ENCODE results near the gene ACTL8.

The ACTL8 gene

GRCh38 chr1:17755120-17755519 is at the start of gene ACTL8:
TSS of gene ACTL8 (plus strand) at chr1:17755333. CDS start at chr1:17823009, 67,676 bp downstream.
- DNase-seq = peak; percentile 31

- no peak for DNase-seq
Measured at GRCh38 chr1:17706445-17706844, 48.7 kb upstream of the ACTL8 start.

- no peak for DNase-seq
Measured at GRCh38 chr1:17709981-17710380, 45.2 kb upstream of the ACTL8 start.

- no peak for DNase-seq
Measured at GRCh38 chr1:17710889-17711576, 44.1 kb upstream of the ACTL8 start.

- DNase-seq = no peak
Measured at GRCh38 chr1:17711577-17711910, 43.6 kb upstream of the ACTL8 start.

- no peak for DNase-seq
Measured at GRCh38 chr1:17711941-17712340, 43.2 kb upstream of the ACTL8 start.

GRCh38 chr1:17713993-17714392 is 41.1 kb upstream of the ACTL8 start:
- no peak for DNase-seq

- no peak for DNase-seq
Measured at GRCh38 chr1:17717594-17718535, 37.3 kb upstream of the ACTL8 start.

- no peak for DNase-seq
Measured at GRCh38 chr1:17719874-17720273, 35.3 kb upstream of the ACTL8 start.

GRCh38 chr1:17721444-17721843 is 33.7 kb upstream of the ACTL8 start:
- DNase-seq = no peak

- no peak for DNase-seq
Measured at GRCh38 chr1:17723684-17724083, 31.4 kb upstream of the ACTL8 start.

GRCh38 chr1:17724150-17724549 is 31.0 kb upstream of the ACTL8 start:
- DNase-seq = no peak

- DNase-seq = no peak
Measured at GRCh38 chr1:17725084-17725719, 29.9 kb upstream of the ACTL8 start.

GRCh38 chr1:17725811-17726582 is 29.1 kb upstream of the ACTL8 start:
- no peak for DNase-seq

GRCh38 chr1:17728123-17728712 is 26.9 kb upstream of the ACTL8 start:
- no peak for DNase-seq

- no peak for DNase-seq
Measured at GRCh38 chr1:17729248-17729647, 25.9 kb upstream of the ACTL8 start.

- DNase-seq = no peak
Measured at GRCh38 chr1:17729909-17730308, 25.2 kb upstream of the ACTL8 start.

- no peak for DNase-seq
Measured at GRCh38 chr1:17731460-17731859, 23.7 kb upstream of the ACTL8 start.

- no peak for DNase-seq
Measured at GRCh38 chr1:17732475-17732874, 22.7 kb upstream of the ACTL8 start.

GRCh38 chr1:17733661-17734060 is 21.5 kb upstream of the ACTL8 start:
- no peak for DNase-seq

- DNase-seq = no peak
Measured at GRCh38 chr1:17734609-17735008, 20.5 kb upstream of the ACTL8 start.

- DNase-seq = no peak
Measured at GRCh38 chr1:17735348-17735747, 19.8 kb upstream of the ACTL8 start.

- no peak for DNase-seq
Measured at GRCh38 chr1:17735793-17736192, 19.3 kb upstream of the ACTL8 start.

Measured in stimulated activated CD8-positive, alpha-beta memory T cell treated with anti-CD3 and anti-CD28 coated beads, Interleukin-4, amount 100 ng/mL, for 48 hours (primary cell).